Measurements from ENCODE around the gene GOLGA6A. TPM values are rescaled to one million over a fixed set of nuclear protein-coding genes. Genes with fewer than 3 reads are reported as not detected.

GOLGA6A gene
- total and polyA plus RNA-seq, 2 of the 8 experiments (the other 6 are each of a cell fraction or from before 2014, with no cell fraction given) = 0.80 to 1.0 TPM

- H3K9me3 ChIP-seq (ENCODE audit: insufficient read depth in 2 of 2, low read depth in 1 of 2, low read length in 1 of 2) = no peaks in the 10 kb centered on the region; a peak in 1 of 4 replicates
- H3K4me2 ChIP-seq (ENCODE audit: insufficient read depth in 1 of 2, low read depth in 2 of 2, low read length in 2 of 2) = peak overlapping the region in 1 of 2 experiments; percentile 17; a peak in 1 of 4 replicates
- no peak overlapping the region for H2BK5ac ChIP-seq (ENCODE audit: low read depth, low read length)
- H3K9ac ChIP-seq (replicated peaks in 1 of 4; ENCODE audit: extremely low read depth in 1 of 4, low read depth in 3 of 4, low read length in 3 of 4) = no peak overlapping the region
- 29% methylated on average over 16 of the region's 17 CpGs; no CpG with 5 or more reads in 1 of the 2 experiments for WGBS, 2 experiments (ENCODE audit: extremely low coverage in 1 of 2, insufficient coverage in 1 of 2, insufficient read length in 1 of 2, insufficient replicate concordance in 2 of 2, low coverage in 1 of 2, low lambda C conversion rate in 2 of 2, missing lambda C conversion rate in 1 of 2)
- no peak overlapping the region for H4K91ac ChIP-seq (replicated peaks; ENCODE audit: insufficient read length, low read length)
- H2AK5ac ChIP-seq (ENCODE audit: low read depth, low read length) = no peak overlapping the region
- no peak overlapping the region for H2BK120ac ChIP-seq (replicated peaks; ENCODE audit: low read depth, low read length)
- H4K20me1 ChIP-seq (replicated peaks in 1 of 2; ENCODE audit: control insufficient read depth in 1 of 2, insufficient read depth in 2 of 2, low read length in 2 of 2) = no peaks in the 10 kb centered on the region
- no peaks in the 10 kb centered on the region for H3K23me2 ChIP-seq (ENCODE audit: low read depth, low read length)
- DNase-seq (ENCODE audit: low read depth in 1 of 2, low spot score in 2 of 2) (peak; percentile 21 to 86), FAIRE-seq (no peak)
- no peak overlapping the region for H3K14ac ChIP-seq (ENCODE audit: insufficient read length)
- 0 out of 2 replicates have a peak overlapping the region, but pooled peaks have one; percentile 74 for H2AFZ ChIP-seq (ENCODE audit: low read length)
- H4K5ac ChIP-seq (ENCODE audit: insufficient read length, low read depth, low read length) = no peak overlapping the region
- no peak overlapping the region for H3K18ac ChIP-seq (ENCODE audit: extremely low read depth, low read length)
- no peak overlapping the region for H2BK20ac ChIP-seq (ENCODE audit: low read length)
- H3K79me1 ChIP-seq (ENCODE audit: low read depth, low read length) = no peaks in the 10 kb centered on the region
- H3K4ac ChIP-seq (replicated peaks; ENCODE audit: insufficient read length, low read depth, low read length) = no peak overlapping the region
- H2BK12ac ChIP-seq (ENCODE audit: low read depth, low read length) = no peak overlapping the region
- no peaks in the 10 kb centered on the region for H3K36me3 ChIP-seq (ENCODE audit: control insufficient read depth in 2 of 4, insufficient read depth in 4 of 4, low read length in 3 of 4)
- H2BK15ac ChIP-seq (ENCODE audit: low read length) = no peak overlapping the region
- POLR2A ChIA-PET (ENCODE audit: partially characterized antibody) = interaction anchor here (0.9 to 1.9 kb wide), 3 partner anchors 54 to 267 kb away, joined by 3 to 5 read pairs (median 3); partner anchors contain the start of gene ISLR2
- H3K4me3 ChIP-seq (ENCODE audit: extremely low read depth in 1 of 4, insufficient read depth in 2 of 4, low read depth in 3 of 4, low read length in 4 of 4) = no peak overlapping the region
- no peak overlapping the region for H3K23ac ChIP-seq (ENCODE audit: insufficient read length)
- H4K8ac ChIP-seq (ENCODE audit: extremely low read depth, insufficient read depth, low read length) = no peak overlapping the region
- no peaks in the 10 kb centered on the region for H3K79me2 ChIP-seq (ENCODE audit: control insufficient read depth in 1 of 2, insufficient read depth in 2 of 2, low read length in 2 of 2)
- peaks cover 0 to 6% (median 0%) of the 10 kb centered on the region in 4 experiments; a peak in 2 of 7 replicates for H3K4me1 ChIP-seq (replicated peaks in 1 of 4; ENCODE audit: control insufficient read depth in 3 of 4, insufficient read depth in 4 of 4, low read length in 3 of 4)
- peaks cover 0 to 6% (median 4%) of the 10 kb centered on the region in 4 experiments; a peak in 3 of 7 replicates for H3K27me3 ChIP-seq (replicated peaks in 1 of 4; ENCODE audit: control insufficient read depth in 3 of 4, extremely low read depth in 1 of 4, insufficient read depth in 3 of 4, low read length in 3 of 4)
- no peak overlapping the region for H3K56ac ChIP-seq (replicated peaks; ENCODE audit: insufficient read length, low read depth, low read length)
- CTCF ChIA-PET (ENCODE audit: partially characterized antibody) = interaction anchor here (0.5 to 10.4 kb wide), 50 partner anchors 8 to 428 kb away, joined by 3 to 125 read pairs (median 4); partner anchors contain the start of genes PML and STRA6
- no peak overlapping the region for H3K27ac ChIP-seq (ENCODE audit: low read depth, low read length)
- no peak for TF ChIP-seq EP300 (IDR thresholded peaks at IDR 0.05; ENCODE audit: borderline replicate concordance in 1 of 2, low read depth in 2 of 2, low read length in 2 of 2)
- TF ChIP-seq GABPA (IDR thresholded peaks at IDR 0.05; ENCODE audit: borderline replicate concordance, insufficient read depth, low read length) = peak; percentile 58; the same call in 1 of the 2 replicates
- TF ChIP-seq GTF2F1 (IDR thresholded peaks at IDR 0.05; ENCODE audit: borderline replicate concordance, low read depth, low read length) = no peak
- peak; percentile 64 to 85 (median 77) for TF ChIP-seq CTCF (IDR thresholded peaks at IDR 0.05; ENCODE audit: control extremely low read depth in 1 of 3, insufficient read depth in 1 of 3, low read depth in 1 of 3, low read length in 3 of 3)
- no peak for TF ChIP-seq RBBP5 (IDR thresholded peaks at IDR 0.05; ENCODE audit: borderline replicate concordance, low read depth, low read length)
- TF ChIP-seq POU5F1 (IDR thresholded peaks at IDR 0.05; ENCODE audit: low read depth, low read length) = no peak
- no peak for TF ChIP-seq SP4 (IDR thresholded peaks at IDR 0.05; ENCODE audit: low read length)
- TF ChIP-seq YY1 (IDR thresholded peaks at IDR 0.05; ENCODE audit: low read depth, low read length) = no peak
- TF ChIP-seq MAX (IDR thresholded peaks at IDR 0.05) = peak; percentile 51; the same call in 1 of the 2 replicates
Measured at GRCh38 chr15:74053941-74054529, 28.3 kb downstream of the GOLGA6A start.

Data from H1 (cell line).